ENCODE data around the gene MLX. TPM values are rescaled to one million over a fixed set of nuclear protein-coding genes. Genes with fewer than 3 reads are reported as not detected.

Gene MLX
- total RNA-seq, 4 donors from 2014 or later = 59.3 to 78.0 (median 68.8) TPM

DNA sequence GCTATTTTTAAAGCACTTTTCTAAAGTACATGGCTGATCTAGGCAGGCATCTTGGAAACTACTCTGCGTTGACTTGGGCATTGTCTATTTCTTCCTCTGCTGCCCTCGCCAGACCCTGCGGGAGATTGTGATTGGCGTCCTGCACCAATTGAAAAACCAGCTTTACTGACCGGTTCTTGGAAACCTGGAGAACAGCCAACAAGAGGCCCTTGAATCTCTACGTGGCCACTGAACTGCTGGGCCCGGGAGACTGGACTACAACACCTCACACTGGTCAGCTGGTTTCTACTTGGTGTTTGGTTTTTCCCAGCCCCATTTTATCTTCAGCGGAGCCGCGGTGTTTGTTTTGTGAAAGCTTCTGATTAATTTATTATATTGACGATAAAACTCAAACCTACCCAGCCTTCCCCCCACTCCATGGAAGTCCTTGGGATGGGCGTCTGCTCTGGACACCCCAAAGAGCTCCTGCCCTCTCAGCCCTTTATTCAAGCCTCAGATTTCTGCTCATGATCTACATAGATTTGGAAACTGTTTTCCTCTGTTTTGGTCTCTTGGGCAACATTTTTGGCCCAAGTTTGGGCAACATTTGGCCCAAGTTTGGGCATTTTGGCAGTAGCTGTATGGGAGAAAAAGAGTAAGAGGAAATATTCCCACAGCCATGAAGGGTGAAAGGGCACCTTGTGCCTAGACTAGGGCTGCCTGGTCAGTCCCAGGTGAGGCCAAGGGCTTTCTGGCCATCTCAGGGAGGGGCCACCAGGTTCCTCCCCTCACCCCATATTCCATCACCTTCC, 4.7 kb downstream of the MLX start:
- no peak for TF ChIP-seq CTCF (IDR thresholded peaks at IDR 0.05; ENCODE audit: low read depth)

- TF ChIP-seq CTCF (IDR thresholded peaks at IDR 0.05; ENCODE audit: low read depth) = no peak
Measured at GRCh38 chr17:42573095-42573494, 6.2 kb downstream of the MLX start.

DNA sequence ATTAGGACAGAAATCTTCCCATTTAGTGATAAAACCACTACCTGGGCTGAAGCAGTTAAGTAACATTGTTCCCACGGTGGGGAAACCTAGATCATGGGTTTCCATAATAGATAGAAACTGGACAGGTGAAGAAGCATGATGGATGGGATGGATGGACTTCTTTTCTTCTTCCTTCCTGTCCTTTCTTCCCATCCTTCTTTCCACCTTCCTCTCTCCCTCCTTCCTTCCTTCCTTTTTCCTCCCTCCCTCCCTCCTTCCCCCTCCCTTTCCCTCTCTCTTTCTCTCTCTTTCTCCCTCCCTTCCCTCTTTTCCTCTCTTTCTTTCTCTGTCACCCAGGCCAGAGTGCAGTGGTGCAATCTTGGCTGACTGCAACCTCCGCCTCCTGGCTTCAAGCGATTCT, 7.6 kb downstream of the MLX start:
- no peak for TF ChIP-seq CTCF (IDR thresholded peaks at IDR 0.05; ENCODE audit: low read depth)

DNA sequence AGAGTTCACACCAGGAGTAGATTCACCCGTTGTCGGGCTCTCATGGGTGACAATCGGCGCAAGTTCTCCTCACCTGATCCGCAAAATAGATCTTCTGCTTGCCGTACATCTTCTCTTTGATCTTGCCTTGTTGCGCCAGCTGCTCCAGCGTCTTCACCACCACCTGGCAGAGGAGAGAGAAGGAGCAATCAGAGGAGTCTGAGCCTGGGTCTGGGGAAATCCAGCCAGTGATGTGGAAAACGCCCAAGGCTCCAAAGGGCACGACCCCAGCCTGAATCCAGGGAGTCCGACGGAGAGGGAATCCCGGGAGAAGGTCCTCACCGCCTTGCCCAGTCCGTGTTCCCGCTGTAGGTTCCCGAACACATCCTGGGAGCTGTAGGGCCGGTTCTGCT, 10.2 kb downstream of the MLX start:
- TF ChIP-seq CTCF (IDR thresholded peaks at IDR 0.05; ENCODE audit: low read depth) = no peak

DNA sequence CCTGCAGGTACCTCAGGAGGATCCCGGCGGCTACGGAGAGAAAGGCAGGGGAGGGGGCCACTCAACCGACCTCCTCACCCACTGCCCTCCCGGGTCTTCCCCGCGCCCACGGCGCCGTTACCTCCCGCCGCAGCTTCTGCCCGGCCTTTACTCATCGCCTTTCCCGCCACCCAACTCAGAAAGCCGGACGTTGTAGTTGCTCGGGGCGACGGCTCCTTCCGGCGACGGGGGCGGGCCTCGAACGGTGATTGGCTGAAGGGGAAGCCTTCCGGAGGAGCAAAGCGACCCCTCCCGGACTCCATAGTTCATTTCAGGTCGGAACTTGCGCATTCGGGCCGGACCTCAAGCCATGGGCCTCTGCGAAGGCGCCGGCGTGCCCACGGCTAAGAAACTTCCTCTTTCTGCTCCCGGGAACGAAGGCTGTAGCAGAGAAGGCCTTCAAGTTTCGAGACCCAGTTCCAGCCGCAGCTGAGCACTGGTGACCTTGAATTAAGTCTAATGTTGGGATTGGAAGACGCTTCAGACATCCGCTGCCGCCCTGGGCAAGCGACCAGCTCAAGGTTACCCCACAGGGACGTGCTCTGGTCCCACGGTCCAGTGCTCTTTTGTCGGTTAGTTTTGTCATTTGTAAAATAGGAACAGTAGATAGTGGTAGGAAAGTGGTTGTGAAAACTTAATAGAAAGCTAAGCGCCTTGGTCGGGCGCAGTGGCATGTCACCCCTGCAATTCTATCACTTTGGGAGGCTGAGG, 10.8 kb downstream of the MLX start, which contains the start of gene PSMC3IP:
TSS of gene PSMC3IP (minus strand) at position 198 of the 750 bp plus-strand sequence. CDS start at position 155, 43 bp downstream.
- no peak for TF ChIP-seq CTCF (IDR thresholded peaks at IDR 0.05; ENCODE audit: low read depth)

GRCh38 chr17:42578282-42578869, 11.5 kb downstream of the MLX start:
- TF ChIP-seq CTCF (IDR thresholded peaks at IDR 0.05; ENCODE audit: low read depth) = no peak
